Neural progenitor cell (in vitro differentiated cells): Measurements from ENCODE around the gene PRDM1.

Experiments
- CTCF ChIP-seq: fragments of 200-600 bp; sonication (generic); IDR thresholded peaks from 2 replicates; pipeline ENCODE4 v1.5.1; 2017; ENCODE audit warnings: antibody characterized with exemption, mild to moderate bottlenecking
- EZH2 ChIP-seq: fragments of 200-600 bp; sonication (generic); IDR thresholded peaks from 2 replicates; pipeline ENCODE4 v1.6.1; 2017; ENCODE audit warnings: antibody characterized with exemption, mild to moderate bottlenecking, moderate library complexity
- EZH2phosphoT487 ChIP-seq: fragments of 200-600 bp; sonication (generic); IDR thresholded peaks from 2 replicates; pipeline ENCODE4 v1.6.1; 2017; ENCODE audit warnings: antibody characterized with exemption

- TF ChIP-seq CTCF (no peak), EZH2phosphoT487 (no peak), EZH2 (no peak)
These were observed 10.0 kb upstream of the PRDM1 start for GRCh38 chr6:106076139-106076538.
